Body of pancreas (tissue), 4 donors: ENCODE results near the gene SPTB. TPM values are rescaled to one million over a fixed set of nuclear protein-coding genes. Genes with fewer than 3 reads are reported as not detected.
A peak's percentile ranks its signal among the peaks of the same experiment; 100 is the strongest.

Experiments used
- ATAC-seq: fragments of 150-250 bp; one replicate; pipeline ENCODE4 v1.9.1; 2016
- DNase-seq, 4 donors: peaks; one replicate each; pipeline ENCODE4 v3.0.0-alpha.2; 2019
- H3K27ac ChIP-seq, 4 donors: fragments of 200-600 bp; sonication (generic); 1 replicate in 3 of 4; 2 replicates in 1 of 4; pipeline versions ENCODE4 v1.5.1 to v1.6.1; 2016 to 2019; ENCODE audit warnings: mild to moderate bottlenecking in 1 of 4, mixed read lengths in 1 of 4, moderate library complexity in 1 of 4
- H3K27me3 ChIP-seq, 2 donors: fragments of 200-600 bp; sonication (generic); one replicate each; pipeline ENCODE4 v1.6.0; 2016; ENCODE audit warnings: mild to moderate bottlenecking in 1 of 2
- H3K36me3 ChIP-seq, 2 donors: fragments of 200-600 bp; sonication (generic); replicated peaks in 1 of 2; 2 replicates each; pipeline ENCODE4 v1.5.1; 2016; ENCODE audit warnings: low read depth in 2 of 2; ENCODE audit not compliant: insufficient read depth in 1 of 2
- H3K4me1 ChIP-seq: fragments of 200-600 bp; sonication (generic); one replicate; pipeline ENCODE4 v1.6.0; 2016
- H3K4me3 ChIP-seq, 2 donors: fragments of 200-600 bp; sonication (generic); 1 replicate in 1 of 2; 2 replicates in 1 of 2; pipeline ENCODE4 v1.5.1; 2016 to 2019
- H3K9me3 ChIP-seq, 3 donors: fragments of 200-600 bp; sonication (generic); 1 replicate in 2 of 3; 2 replicates in 1 of 3; pipeline ENCODE4 v1.5.1; 2016
- POLR2A ChIP-seq, 3 donors: fragments of 450-650 bp; IDR thresholded peaks; one replicate each; pipeline ENCODE4 v1.6.1; 2016; ENCODE audit warnings: antibody characterized with exemption in 3 of 3, mild to moderate bottlenecking in 2 of 3
- WGBS, 2 donors: methylation state at CpG; one replicate each; pipeline ENCODE4 v1.1.5; 2017; 5-methylcytosine and 5-hydroxymethylcytosine counted together
- intact Hi-C: fragments of 100-400 bp; cut with DNase I; formaldehyde crosslinking; loops from one replicate; pipeline ENCODE4 v1.15.1; 2023
- total RNA-seq, 2 donors: library from RNA; depleted of rRNA; stranded (reverse); fragments of >200 nt; gene quantifications; one replicate each; pipeline ENCODE4 v1.1.0, GENCODE V29; 2016
- TF ChIP-seq, protein P1 (sequence below), 7 experiments: fragments of 450-650 bp in 4 of 7; fragments of 200-600 bp in 3 of 7; sonication (generic) in 3 of 7; IDR thresholded peaks; one replicate each; pipeline ENCODE4 v1.5.1; 2016 to 2019; ENCODE audit warnings: antibody characterized with exemption in 7 of 7

SPTB gene
- total RNA-seq, 2 donors from 2014 or later = 3.4 to 8.6 TPM

DNA sequence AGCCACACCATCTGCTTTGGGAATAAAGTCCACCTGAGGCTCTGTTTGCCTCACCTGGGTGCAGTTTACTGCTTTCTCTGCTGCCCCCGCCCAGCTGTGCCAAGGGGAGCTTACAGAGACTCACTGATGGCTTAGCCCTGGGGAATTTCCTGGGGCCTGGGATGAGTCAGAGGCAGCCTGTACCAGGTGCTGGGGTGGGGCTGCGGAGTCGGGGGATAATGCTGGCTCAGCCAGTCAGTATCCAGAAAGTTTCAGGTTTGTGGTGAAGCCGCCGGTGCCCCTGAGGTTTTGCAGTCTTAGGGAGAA lies 153.2 kb downstream of the SPTB start:
- H3K27ac ChIP-seq = peak overlapping the region; percentile 62 to 93 (median 74)
- no peaks in the 10 kb centered on the region for H3K27me3 ChIP-seq
- peak; percentile 84 for ATAC-seq
- H3K4me1 ChIP-seq = peaks cover 68% of the 10 kb centered on the region
- TF ChIP-seq, protein P1, sequence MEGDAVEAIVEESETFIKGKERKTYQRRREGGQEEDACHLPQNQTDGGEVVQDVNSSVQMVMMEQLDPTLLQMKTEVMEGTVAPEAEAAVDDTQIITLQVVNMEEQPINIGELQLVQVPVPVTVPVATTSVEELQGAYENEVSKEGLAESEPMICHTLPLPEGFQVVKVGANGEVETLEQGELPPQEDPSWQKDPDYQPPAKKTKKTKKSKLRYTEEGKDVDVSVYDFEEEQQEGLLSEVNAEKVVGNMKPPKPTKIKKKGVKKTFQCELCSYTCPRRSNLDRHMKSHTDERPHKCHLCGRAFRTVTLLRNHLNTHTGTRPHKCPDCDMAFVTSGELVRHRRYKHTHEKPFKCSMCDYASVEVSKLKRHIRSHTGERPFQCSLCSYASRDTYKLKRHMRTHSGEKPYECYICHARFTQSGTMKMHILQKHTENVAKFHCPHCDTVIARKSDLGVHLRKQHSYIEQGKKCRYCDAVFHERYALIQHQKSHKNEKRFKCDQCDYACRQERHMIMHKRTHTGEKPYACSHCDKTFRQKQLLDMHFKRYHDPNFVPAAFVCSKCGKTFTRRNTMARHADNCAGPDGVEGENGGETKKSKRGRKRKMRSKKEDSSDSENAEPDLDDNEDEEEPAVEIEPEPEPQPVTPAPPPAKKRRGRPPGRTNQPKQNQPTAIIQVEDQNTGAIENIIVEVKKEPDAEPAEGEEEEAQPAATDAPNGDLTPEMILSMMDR (IDR thresholded peaks at IDR 0.05) = peak in 1 of 7 experiments; percentile 13
- peak in 1 of 3 donors; percentile 38 for TF ChIP-seq POLR2A (IDR thresholded peaks at IDR 0.05)
- H3K4me3 ChIP-seq = no peak overlapping the region
- no peaks in the 10 kb centered on the region for H3K9me3 ChIP-seq
- DNase-seq = peak; percentile 75 to 94 (median 92)
- intact Hi-C loops = no loop called here
- whole genome bisulfite sequencing, 2 donors = 7 to 27% methylated on average over 2 to 5 of the region's 5 CpGs
- peaks cover 0 to 12% of the 10 kb centered on the region in 2 donors for H3K36me3 ChIP-seq

DNA sequence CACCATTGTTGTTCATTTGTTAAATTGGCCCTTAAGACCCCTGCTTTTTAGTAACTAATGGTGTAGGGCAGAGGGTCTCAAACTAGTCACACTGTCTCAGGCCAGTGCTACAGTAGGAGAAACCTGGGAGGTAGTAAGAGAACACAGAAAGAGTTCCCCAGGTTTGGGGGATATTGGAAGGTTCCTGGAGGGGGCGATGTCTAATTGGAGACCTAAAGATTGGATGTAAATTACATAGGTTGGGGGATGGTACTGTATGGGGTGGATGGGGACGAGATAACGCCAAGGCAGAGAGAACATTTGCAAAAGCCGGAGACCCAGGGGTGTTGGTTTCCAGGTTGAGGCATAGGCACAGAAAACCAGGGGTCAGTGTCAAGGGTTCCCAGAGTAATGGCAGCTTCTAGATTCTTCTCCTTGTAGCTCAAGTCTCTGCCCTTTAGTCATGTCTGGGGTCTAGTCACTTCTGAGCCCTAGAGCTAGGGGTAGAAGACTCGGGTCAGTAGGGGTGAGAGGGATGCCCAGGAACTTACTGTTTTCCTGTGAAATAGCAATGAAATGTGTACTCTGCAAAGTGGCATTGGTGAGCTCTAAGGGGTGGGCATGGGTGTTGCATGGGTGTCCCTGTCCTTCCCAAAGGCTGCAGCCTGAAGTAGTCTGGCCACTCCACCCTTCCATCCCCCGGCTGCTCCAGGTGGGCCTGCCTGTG lies 153.7 kb downstream of the SPTB start:
- Histone ChIP-seq H3K4me3 (no peak overlapping the region), H3K36me3 (peaks cover 0 to 8% of the 10 kb centered on the region in 2 donors), H3K27ac (peak overlapping the region; percentile 62 to 93 (median 74)), H3K4me1 (peaks cover 74% of the 10 kb centered on the region), H3K9me3 (no peaks in the 10 kb centered on the region), H3K27me3 (no peaks in the 10 kb centered on the region)
- DNase-seq (peak in 2 of 4 donors; percentile 2 to 7), ATAC-seq (no peak)
- intact Hi-C loops = no loop called here
- 60 to 86% methylated on average over 4 to 6 of the region's 6 CpGs for WGBS, 2 donors
- peak in 1 of 3 donors; percentile 37 for TF ChIP-seq POLR2A (IDR thresholded peaks at IDR 0.05)
- TF ChIP-seq, protein P1 (IDR thresholded peaks at IDR 0.05) = no peak

- Histone ChIP-seq H3K4me1 (peaks cover 80% of the 10 kb centered on the region), H3K4me3 (no peak overlapping the region), H3K27me3 (no peaks in the 10 kb centered on the region), H3K9me3 (no peaks in the 10 kb centered on the region), H3K27ac (peak overlapping the region; percentile 62 to 93 (median 74)), H3K36me3 (peaks cover 0 to 3% of the 10 kb centered on the region in 2 donors)
- WGBS, 2 donors = 32 to 65% methylated on average over 2 to 3 of the region's 3 CpGs
- peak in 2 of 4 donors; percentile 15 to 20 for DNase-seq
- TF ChIP-seq, protein P1 (IDR thresholded peaks at IDR 0.05) = no peak
- TF ChIP-seq POLR2A (IDR thresholded peaks at IDR 0.05) = no peak
- no peak for ATAC-seq
- intact Hi-C loops = no loop called here
Observed at GRCh38 chr14:64725261-64725815, 154.4 kb downstream of the SPTB start.

GRCh38 chr14:64724578-64724930 lies 155.2 kb downstream of the SPTB start:
- peak in 2 of 4 donors; percentile 4 to 13 for DNase-seq
- no peaks in the 10 kb centered on the region for H3K27me3 ChIP-seq
- no peak for ATAC-seq
- H3K9me3 ChIP-seq = no peaks in the 10 kb centered on the region
- peak overlapping the region in 3 of 4 donors; percentile 62 to 93 (median 67) for H3K27ac ChIP-seq
- intact Hi-C loops = no loop called here
- no peak overlapping the region for H3K4me3 ChIP-seq
- TF ChIP-seq POLR2A (IDR thresholded peaks at IDR 0.05) = no peak
- 67% methylated on average over 1 of the region's 1 CpG for WGBS, 2 donors
- peaks cover 0 to 3% of the 10 kb centered on the region in 2 donors for H3K36me3 ChIP-seq
- peaks cover 86% of the 10 kb centered on the region for H3K4me1 ChIP-seq

DNA sequence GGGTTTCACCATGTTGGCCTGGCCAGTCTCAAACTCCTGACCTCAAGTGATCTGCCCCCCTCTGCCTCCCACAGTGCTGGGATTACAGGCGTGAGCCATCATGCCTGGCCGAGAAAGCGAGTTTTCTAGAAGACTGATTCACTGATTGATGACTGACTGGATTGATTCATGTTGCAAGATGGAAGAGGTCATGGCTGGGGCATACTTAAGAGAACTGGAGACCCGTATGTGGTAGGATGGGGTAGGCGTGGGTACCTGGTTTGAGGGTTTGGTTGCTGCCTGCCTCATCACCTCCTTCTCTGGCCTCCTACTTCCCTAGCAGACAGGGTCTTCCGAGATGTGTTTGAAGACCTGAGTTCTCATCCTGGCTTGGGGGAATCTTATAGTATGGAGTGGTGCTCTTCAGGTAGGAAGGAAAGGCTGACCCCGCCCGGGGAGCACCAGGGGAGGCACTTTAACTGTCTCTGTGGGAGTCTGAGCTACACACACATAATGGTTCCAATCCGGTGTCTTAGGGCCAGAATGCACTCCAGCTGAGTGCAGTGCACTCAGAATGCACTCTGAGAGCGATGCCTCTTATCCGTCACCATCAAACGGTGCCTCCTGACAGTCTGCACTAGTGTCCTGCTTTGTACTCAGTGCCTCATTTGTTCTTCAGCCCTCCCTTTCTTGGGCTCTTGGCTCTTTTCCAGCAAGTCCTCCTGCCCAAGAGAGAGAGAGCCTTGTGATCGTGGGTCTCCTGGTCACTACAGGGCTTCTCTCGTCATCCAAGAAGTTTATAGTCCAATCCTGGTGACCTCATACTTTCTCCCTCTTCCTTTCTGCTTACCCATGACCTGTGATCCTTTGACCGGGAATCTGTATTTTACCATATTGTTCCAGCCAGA lies 155.8 kb downstream of the SPTB start:
- Histone ChIP-seq H3K27me3 (no peaks in the 10 kb centered on the region), H3K4me3 (no peak overlapping the region), H3K4me1 (peaks cover 87% of the 10 kb centered on the region), H3K27ac (peak overlapping the region; percentile 6 to 93 (median 64)), H3K36me3 (peaks cover 0 to 3% of the 10 kb centered on the region in 2 donors), H3K9me3 (no peaks in the 10 kb centered on the region)
- TF ChIP-seq POLR2A (IDR thresholded peaks at IDR 0.05) = no peak
- TF ChIP-seq, protein P1 (IDR thresholded peaks at IDR 0.05) = no peak
- intact Hi-C loops = no loop called here
- 73 to 75% methylated on average over 13 to 15 of the region's 15 CpGs for WGBS, 2 donors
- DNase-seq (peak in 2 of 4 donors; percentile 18 to 38), ATAC-seq (no peak)
